ENCODE data around the gene NDST4.
A peak's percentile ranks its signal among the peaks of the same experiment; 100 is the strongest.

The NDST4 gene

GRCh38 chr4:114890773-114891172 lies 222.6 kb downstream of the NDST4 start:
- no peak for DNase-seq

GRCh38 chr4:114886761-114887160 lies 226.7 kb downstream of the NDST4 start:
- no peak for DNase-seq

GRCh38 chr4:114883641-114884040 lies 229.8 kb downstream of the NDST4 start:
- DNase-seq, result no peak

GRCh38 chr4:114879916-114880669 lies 233.3 kb downstream of the NDST4 start:
- no peak for DNase-seq

- DNase-seq, result no peak
These were observed 237.8 kb downstream of the NDST4 start for GRCh38 chr4:114875630-114876029.

GRCh38 chr4:114874321-114874720 lies 239.1 kb downstream of the NDST4 start:
- DNase-seq, result no peak

- DNase-seq, result no peak
These were observed 242.4 kb downstream of the NDST4 start for GRCh38 chr4:114870987-114871386.

GRCh38 chr4:114866901-114867670 lies 246.3 kb downstream of the NDST4 start:
- no peak for DNase-seq

GRCh38 chr4:114864060-114864459 lies 249.4 kb downstream of the NDST4 start:
- DNase-seq, result no peak

- DNase-seq, result no peak
These were observed 252.6 kb downstream of the NDST4 start for GRCh38 chr4:114860786-114861185.

- DNase-seq, result no peak
These were observed 255.6 kb downstream of the NDST4 start for GRCh38 chr4:114857831-114858230.

- DNase-seq, result no peak
These were observed 273.4 kb downstream of the NDST4 start for GRCh38 chr4:114839986-114840385.

- DNase-seq, result no peak
These were observed 282.8 kb downstream of the NDST4 start for GRCh38 chr4:114830628-114831027.

GRCh38 chr4:114827651-114828050 lies 285.8 kb downstream of the NDST4 start:
- DNase-seq, result no peak

GRCh38 chr4:114815760-114816159 lies 297.7 kb downstream of the NDST4 start:
- no peak for DNase-seq

GRCh38 chr4:114813961-114814360 lies 299.5 kb downstream of the NDST4 start:
- DNase-seq, result no peak

GRCh38 chr4:114811564-114812301 lies 301.7 kb downstream of the NDST4 start:
- DNase-seq, result no peak

GRCh38 chr4:114807759-114808404 lies 305.5 kb downstream of the NDST4 start:
- DNase-seq, result no peak

- no peak for DNase-seq
These were observed 306.1 kb downstream of the NDST4 start for GRCh38 chr4:114807357-114807756.

- DNase-seq, result no peak
These were observed 321.4 kb downstream of the NDST4 start for GRCh38 chr4:114791976-114792375.

- no peak for DNase-seq
These were observed 327.9 kb downstream of the NDST4 start for GRCh38 chr4:114785570-114785969.

- peak; percentile 25 for DNase-seq
These were observed 330.2 kb downstream of the NDST4 start for GRCh38 chr4:114783215-114783595.
